G401 (cell line): ENCODE results near the gene LDB2. TPM values are rescaled to one million over a fixed set of nuclear protein-coding genes. Genes with fewer than 3 reads are reported as not detected.

ENCODE experiments used
- DNase-seq: peaks from one replicate; pipeline ENCODE4 v3.0.0-alpha.2; 2015; ENCODE audit warnings: low spot score
- in situ Hi-C: cut with HindIII; loops from 2 replicates; pipeline ENCODE4 v1.10.0; 2016; ENCODE audit warnings: low sequenced_read_pairs, mixed read lengths
- total RNA-seq: library from RNA; depleted of rRNA; stranded (reverse); fragments of >200 nt; shearing (Covaris generic); gene quantifications from 2 replicates; pipeline ENCODE4 v1.2.3, GENCODE V29; 2014

Gene LDB2
- total RNA-seq, 1 experiment from 2014 or later, result not detected

GRCh38 chr4:16817286-16817685 is 81.2 kb downstream of the LDB2 start:
- in situ Hi-C loops, result no loop called here
- no peak for DNase-seq

GRCh38 chr4:16814361-16814760 is 84.1 kb downstream of the LDB2 start:
- in situ Hi-C loops, result no loop called here

GRCh38 chr4:16812041-16812440 is 86.4 kb downstream of the LDB2 start:
- in situ Hi-C loops, result no loop called here

More at GRCh38 chr4:16814361-16814760, 84.1 kb downstream of the LDB2 start:
- no peak for DNase-seq

GRCh38 chr4:16809943-16810342 is 88.5 kb downstream of the LDB2 start:
- DNase-seq, result no peak
- in situ Hi-C loops, result no loop called here

More at GRCh38 chr4:16812041-16812440, 86.4 kb downstream of the LDB2 start:
- no peak for DNase-seq

GRCh38 chr4:16809064-16809463 is 89.4 kb downstream of the LDB2 start:
- no peak for DNase-seq
- in situ Hi-C loops, result no loop called here

GRCh38 chr4:16807355-16807754 is 91.1 kb downstream of the LDB2 start:
- no peak for DNase-seq
- in situ Hi-C loops, result no loop called here

GRCh38 chr4:16804581-16804980 is 93.9 kb downstream of the LDB2 start:
- in situ Hi-C loops, result no loop called here
- no peak for DNase-seq

GRCh38 chr4:16802044-16802443 is 96.4 kb downstream of the LDB2 start:
- DNase-seq, result no peak
- in situ Hi-C loops, result no loop called here

GRCh38 chr4:16801356-16801755 is 97.1 kb downstream of the LDB2 start:
- no peak for DNase-seq
- in situ Hi-C loops, result no loop called here

GRCh38 chr4:16794816-16795445 is 103.5 kb downstream of the LDB2 start:
- DNase-seq, result peak; percentile 9
- in situ Hi-C loops, result no loop called here

- in situ Hi-C loops, result no loop called here
- DNase-seq, result no peak
Observed at GRCh38 chr4:16791460-16791859, 107.0 kb downstream of the LDB2 start.

GRCh38 chr4:16790508-16790907 is 107.9 kb downstream of the LDB2 start:
- DNase-seq, result no peak
- in situ Hi-C loops, result no loop called here

GRCh38 chr4:16788868-16789267 is 109.6 kb downstream of the LDB2 start:
- in situ Hi-C loops, result no loop called here
- no peak for DNase-seq

- in situ Hi-C loops, result no loop called here
- DNase-seq, result no peak
Observed at GRCh38 chr4:16785793-16786527, 112.5 kb downstream of the LDB2 start.

GRCh38 chr4:16783119-16783518 is 115.3 kb downstream of the LDB2 start:
- in situ Hi-C loops, result no loop called here

GRCh38 chr4:16779028-16779675 is 119.3 kb downstream of the LDB2 start:
- in situ Hi-C loops, result no loop called here
- DNase-seq, result no peak

More at GRCh38 chr4:16783119-16783518, 115.3 kb downstream of the LDB2 start:
- DNase-seq, result no peak

GRCh38 chr4:16777726-16778125 is 120.7 kb downstream of the LDB2 start:
- no peak for DNase-seq
- in situ Hi-C loops, result no loop called here

GRCh38 chr4:16775411-16776154 is 122.9 kb downstream of the LDB2 start:
- DNase-seq, result no peak
- in situ Hi-C loops, result no loop called here

GRCh38 chr4:16772366-16772850 is 126.0 kb downstream of the LDB2 start:
- in situ Hi-C loops, result no loop called here
- DNase-seq, result no peak
